GM21737 (cell line): ENCODE results near the gene TRIM27.
"Not testable (repeated sequence)": the region's sequence is repeated elsewhere in the genome, so short reads cannot be mapped to it uniquely, and the experiment has no call there.

ENCODE experiments used
- ATAC-seq: cut with Tn5 transposase; IDR thresholded peaks from one replicate; pipeline ENCODE4 v1.9.1; 2021; ENCODE audit warnings: mild to moderate bottlenecking, moderate library complexity; ENCODE audit not compliant: unreplicated experiment

The TRIM27 gene

DNA sequence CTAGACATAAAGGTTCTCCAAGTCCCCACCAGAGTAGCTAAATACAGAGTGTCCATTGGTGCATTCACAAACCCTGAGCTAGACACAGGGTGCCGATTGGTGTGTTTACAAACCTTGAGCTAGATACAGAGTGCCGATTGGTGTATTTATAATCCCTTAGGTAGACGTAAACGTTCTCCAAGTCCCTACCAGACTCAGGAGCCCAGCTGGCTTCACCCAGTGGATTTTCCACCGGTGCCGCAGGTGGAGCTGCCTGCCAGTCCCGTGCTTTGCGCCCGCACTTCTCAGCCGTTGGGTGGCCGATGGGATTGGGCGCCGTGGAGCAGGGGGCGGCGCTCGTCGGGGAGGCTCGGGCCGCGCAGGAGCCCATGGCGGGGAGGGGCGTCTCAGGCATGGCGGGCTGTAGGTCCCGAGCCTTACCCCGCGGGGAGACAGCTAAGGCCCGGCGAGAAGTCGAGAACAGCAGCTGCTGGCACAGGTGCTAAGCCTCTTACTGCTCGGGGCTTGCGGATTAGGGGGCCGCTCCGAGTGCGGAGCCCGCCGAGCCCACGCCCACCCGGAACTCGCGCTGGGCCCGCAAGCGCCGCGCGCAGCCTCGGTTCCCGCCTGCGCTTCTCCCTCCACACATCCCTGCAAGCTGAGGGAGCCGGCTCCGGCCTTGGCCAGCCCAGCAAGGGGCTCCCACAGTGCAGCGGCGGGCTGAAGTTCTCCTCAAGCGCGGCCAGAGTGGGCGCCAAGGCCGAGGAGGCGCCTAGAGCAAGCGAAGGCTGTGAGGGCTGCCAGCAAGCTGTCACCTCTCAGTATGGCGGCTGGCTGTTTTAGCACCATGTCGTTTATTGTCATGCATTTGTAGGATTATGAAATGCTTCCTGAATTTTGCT, 57.3 kb downstream of the TRIM27 start:
- peak; percentile 33 for ATAC-seq

DNA sequence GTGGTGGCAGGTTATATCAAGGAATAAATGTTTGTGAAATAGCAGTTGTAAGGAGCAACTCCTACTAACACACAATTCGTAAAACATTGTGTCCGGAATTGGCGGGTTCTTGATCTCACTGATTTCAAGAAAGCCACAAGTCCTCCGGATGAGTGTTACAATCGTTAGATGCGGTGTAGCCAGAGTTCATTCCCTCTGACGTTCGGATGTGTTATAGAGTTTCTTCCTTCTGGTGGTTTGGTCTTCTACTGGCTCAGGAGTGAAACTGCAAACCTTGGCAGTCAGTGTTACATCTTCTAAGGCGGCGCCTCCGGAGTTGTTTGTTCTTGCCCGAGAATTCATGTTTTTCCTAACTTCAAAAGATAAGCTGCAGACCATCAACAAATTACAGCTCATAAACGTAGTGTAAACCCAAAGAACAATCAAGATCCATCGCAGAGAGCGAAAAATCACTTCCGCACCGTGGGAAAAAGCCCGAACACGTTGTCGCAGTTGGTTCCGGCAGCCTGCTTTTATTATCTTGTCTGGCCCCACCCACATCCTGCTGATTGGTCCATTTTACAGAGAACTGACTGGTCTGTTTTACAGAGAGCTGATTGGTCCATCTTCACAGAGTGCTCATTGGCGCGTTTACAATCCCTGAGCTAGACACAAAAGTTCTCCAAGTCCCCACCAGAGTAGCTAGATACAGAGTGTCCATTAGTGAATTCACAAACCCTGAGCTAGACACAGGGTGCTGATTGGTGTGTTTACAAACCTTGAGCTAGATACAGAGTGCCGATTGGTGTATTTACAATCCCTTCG, 58.2 kb downstream of the TRIM27 start:
- no peak for ATAC-seq

- ATAC-seq, result no peak
These were observed 59.4 kb downstream of the TRIM27 start for GRCh38 chr6:28864326-28864923.

- ATAC-seq, result peak; percentile 36
These were observed 60.0 kb downstream of the TRIM27 start for GRCh38 chr6:28863604-28864325.

- no peak for ATAC-seq
These were observed 61.7 kb downstream of the TRIM27 start for GRCh38 chr6:28862077-28862476.

- ATAC-seq, result no peak
These were observed 62.4 kb downstream of the TRIM27 start for GRCh38 chr6:28861339-28861738.

DNA sequence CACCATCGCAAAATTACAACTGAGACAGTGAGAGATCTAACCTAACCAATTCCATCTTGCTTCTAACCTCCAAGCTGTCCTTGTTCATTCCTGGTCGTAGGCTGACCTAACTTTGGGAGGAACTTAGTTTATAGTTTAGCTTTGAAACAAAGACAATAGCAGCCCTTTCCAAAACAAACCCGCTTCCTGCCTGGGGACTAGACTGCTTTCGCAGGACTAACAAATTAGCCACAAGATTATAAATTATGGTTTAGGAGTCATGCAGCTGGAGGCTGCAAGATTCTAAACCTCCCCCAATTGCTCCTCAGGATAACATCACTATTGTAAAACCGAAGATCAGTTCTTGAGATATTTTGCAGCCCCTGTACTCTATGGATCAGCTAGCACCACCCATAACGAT, 63.2 kb downstream of the TRIM27 start:
- no peak for ATAC-seq

- ATAC-seq, result no peak
These were observed 64.8 kb downstream of the TRIM27 start for GRCh38 chr6:28858963-28859362.

- no peak for ATAC-seq
These were observed 67.2 kb downstream of the TRIM27 start for GRCh38 chr6:28856620-28857005.

DNA sequence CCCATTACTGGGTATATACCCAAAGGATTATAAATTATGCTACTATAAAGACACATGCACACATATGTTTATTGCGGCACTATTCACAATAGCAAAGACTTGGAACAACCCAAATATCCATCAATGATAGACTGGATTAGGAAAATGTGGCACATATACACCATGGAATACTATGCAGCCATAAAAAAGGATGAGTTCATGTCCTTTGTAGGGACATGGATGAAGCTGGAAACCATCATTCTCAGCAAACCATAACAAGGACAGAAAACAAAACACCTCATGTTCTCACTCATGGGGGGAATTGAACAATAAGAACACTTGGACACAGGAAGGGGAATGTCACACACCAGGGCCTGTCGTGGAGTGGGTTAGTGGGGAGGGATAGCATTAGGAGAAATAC, 69.4 kb downstream of the TRIM27 start:
- not testable (repeated sequence) for ATAC-seq
